Panc1 (cell line): ENCODE measurements around the gene SCPEP1. TPM values are rescaled to one million over a fixed set of nuclear protein-coding genes. Genes with fewer than 3 reads are reported as not detected.

Experiments
- ATAC-seq: fragments of 200-7000 bp; cut with Tn5 transposase; 2 replicates; pipeline ENCODE4 v1.9.1; 2020; ENCODE audit warnings: mild to moderate bottlenecking, moderate library complexity
- Bru-seq: library from RNA; stranded (reverse); fragments of 400-500 nt; gene quantifications from one replicate; lab custom pipeline; 2021; lab: Mats Ljungman, UMichigan
- BruChase-seq, 2 experiments: library from RNA; stranded (reverse); fragments of 400-500 nt; gene quantifications; one replicate each; lab custom pipeline; 2021; lab: Mats Ljungman, UMichigan
- BruUV-seq: library from RNA; stranded (reverse); fragments of 400-500 nt; replicated peaks from 2 replicates; lab custom pipeline; 2021; lab: Mats Ljungman, UMichigan
- CTCF ChIA-PET: fragments of 300-600 bp; sonication (Branson Sonifier 250); formaldehyde crosslinking; loops from one replicate; lab custom pipeline; 2022; ENCODE audit warnings: antibody characterized with exemption; lab: Charles Lee
- POLR2A ChIA-PET: fragments of 300-600 bp; sonication (Branson Sonifier 250); formaldehyde crosslinking; loops from one replicate; lab custom pipeline; 2022; ENCODE audit warnings: antibody characterized with exemption; lab: Charles Lee
- DNase-seq: peaks from one replicate; pipeline ENCODE4 v3.0.0-alpha.2; 2010; ENCODE audit warnings: low read depth, low spot score
- H3K27ac ChIP-seq: 2 replicates; pipeline ENCODE4 v1.5.1; 2011; ENCODE audit warnings: mild to moderate bottlenecking, low read length, inconsistent platforms
- H3K27me3 ChIP-seq: fragments of 200-500 bp; sonication (Bioruptor generic); 2 replicates; pipeline ENCODE4 v1.6.0; 2014; ENCODE audit warnings: low read length, inconsistent platforms; ENCODE audit not compliant: control insufficient read depth, insufficient read depth
- H3K36me3 ChIP-seq: fragments of 200-500 bp; sonication (Bioruptor generic); 2 replicates; pipeline ENCODE4 v1.5.1; 2014; ENCODE audit warnings: inconsistent platforms, mild to moderate bottlenecking, low read length, moderate library complexity; ENCODE audit not compliant: control insufficient read depth, insufficient read depth
- H3K4me1 ChIP-seq: 2 replicates; pipeline ENCODE4 v1.5.1; 2011; ENCODE audit warnings: inconsistent platforms, mild to moderate bottlenecking, low read length, moderate library complexity; ENCODE audit not compliant: control insufficient read depth, insufficient read depth
- H3K4me3 ChIP-seq, 2 experiments: 2 replicates each; pipeline ENCODE4 v1.5.1; 2011 to 2012; ENCODE audit warnings: low read depth in 2 of 2, low read length in 2 of 2, mild to moderate bottlenecking in 2 of 2, inconsistent platforms in 1 of 2, moderate library complexity in 1 of 2
- H3K9me3 ChIP-seq: fragments of 200-500 bp; sonication (Bioruptor generic); 2 replicates; pipeline ENCODE4 v1.5.1; 2014; ENCODE audit warnings: low read depth, mild to moderate bottlenecking, inconsistent platforms, low read length, moderate library complexity; ENCODE audit not compliant: control insufficient read depth, insufficient read depth
- POLR2AphosphoS5 ChIP-seq: IDR thresholded peaks from 2 replicates; pipeline ENCODE4 v1.6.1; 2012; ENCODE audit warnings: mild to moderate bottlenecking, low read depth, low read length, moderate library complexity
- REST ChIP-seq, 2 experiments: IDR thresholded peaks; 2 replicates each; pipeline ENCODE4 v1.6.1; 2011 to 2012; ENCODE audit warnings: low read depth in 2 of 2, control low read depth in 1 of 2, low read length in 1 of 2, mild to moderate bottlenecking in 1 of 2, moderate library complexity in 1 of 2; ENCODE audit not compliant: insufficient read depth in 1 of 2
- SIN3A ChIP-seq: IDR thresholded peaks from 2 replicates; pipeline ENCODE4 v1.6.1; 2012; ENCODE audit warnings: low read depth, mild to moderate bottlenecking, low read length, moderate library complexity, borderline replicate concordance; ENCODE audit not compliant: insufficient read depth
- TCF7L2 ChIP-seq: IDR thresholded peaks from 2 replicates; pipeline ENCODE4 v1.6.1; 2011; ENCODE audit warnings: mild to moderate bottlenecking, low read depth, low read length, inconsistent platforms
- in situ Hi-C: cut with HindIII; loops from 2 replicates; pipeline ENCODE4 v1.10.0; 2016; ENCODE audit warnings: low sequenced_read_pairs, low pct_unique_long_range_greater_than_20kb
- intact Hi-C: fragments of 100-400 bp; cut with micrococcal nuclease; formaldehyde crosslinking; loops from one replicate; pipeline ENCODE4 v1.10.0; 2022; ENCODE audit not compliant: unreplicated experiment
- long read RNA-seq: library from polyadenylated mRNA; unstranded; transcript quantifications from one replicate; pipeline ENCODE4 v2.0.0, GENCODE V29; 2021; ENCODE audit not compliant: unreplicated experiment
- polyA plus RNA-seq: library from polyadenylated mRNA; unstranded; fragments of >200 nt; gene quantifications from one replicate; pipeline ENCODE4 v1.2.1, GENCODE V29; 2012; ENCODE audit warnings: missing spikeins; ENCODE audit not compliant: insufficient read length
- total RNA-seq: library from RNA; stranded (reverse); gene quantifications from one replicate; pipeline ENCODE4 v1.2.1, GENCODE V29; 2021; ENCODE audit not compliant: unreplicated experiment
- TF ChIP-seq, protein P1 (sequence below): fragments of 450-650 bp; IDR thresholded peaks from 2 replicates; pipeline ENCODE4 v1.5.1; 2017; ENCODE audit warnings: mild to moderate bottlenecking

SCPEP1 gene
- total RNA-seq (50.7 TPM), Bru-seq, nascent RNA (percentile 57 among the genes with signal in this experiment), BruChase-seq, experiment 1, labeled RNA remaining after a 2-hour chase (percentile 59 among the genes with signal in this experiment), BruChase-seq, experiment 2, labeled RNA remaining after a 6-hour chase (percentile 62 among the genes with signal in this experiment)
- 47.2 TPM for polyA plus RNA-seq
- long read RNA-seq, transcript SCPEP1-201 (13 exons, 1,942 nt): major isoform, 100 of 117 reads
- long read RNA-seq, partial matches to known transcripts: 6 of 117 reads
- long read RNA-seq, other reads (novel, unspliced or antisense): 11 of 117 reads

- peak within 1 kb of the TSS; percentile 74 for H3K27ac ChIP-seq
- DNase-seq (peak; percentile 12), ATAC-seq (peak; percentile 96)
- H3K4me3 ChIP-seq: peak within 1 kb of the TSS; percentile 67 to 88
- H3K27me3 ChIP-seq: no peaks in the 10 kb centered on the region
- H3K4me1 ChIP-seq: peaks cover 11% of the 10 kb centered on the region
- TF ChIP-seq, protein P1, sequence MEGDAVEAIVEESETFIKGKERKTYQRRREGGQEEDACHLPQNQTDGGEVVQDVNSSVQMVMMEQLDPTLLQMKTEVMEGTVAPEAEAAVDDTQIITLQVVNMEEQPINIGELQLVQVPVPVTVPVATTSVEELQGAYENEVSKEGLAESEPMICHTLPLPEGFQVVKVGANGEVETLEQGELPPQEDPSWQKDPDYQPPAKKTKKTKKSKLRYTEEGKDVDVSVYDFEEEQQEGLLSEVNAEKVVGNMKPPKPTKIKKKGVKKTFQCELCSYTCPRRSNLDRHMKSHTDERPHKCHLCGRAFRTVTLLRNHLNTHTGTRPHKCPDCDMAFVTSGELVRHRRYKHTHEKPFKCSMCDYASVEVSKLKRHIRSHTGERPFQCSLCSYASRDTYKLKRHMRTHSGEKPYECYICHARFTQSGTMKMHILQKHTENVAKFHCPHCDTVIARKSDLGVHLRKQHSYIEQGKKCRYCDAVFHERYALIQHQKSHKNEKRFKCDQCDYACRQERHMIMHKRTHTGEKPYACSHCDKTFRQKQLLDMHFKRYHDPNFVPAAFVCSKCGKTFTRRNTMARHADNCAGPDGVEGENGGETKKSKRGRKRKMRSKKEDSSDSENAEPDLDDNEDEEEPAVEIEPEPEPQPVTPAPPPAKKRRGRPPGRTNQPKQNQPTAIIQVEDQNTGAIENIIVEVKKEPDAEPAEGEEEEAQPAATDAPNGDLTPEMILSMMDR: no peak
- TF ChIP-seq POLR2AphosphoS5 (no peak), REST (IDR thresholded peaks at IDR 0.05; ENCODE audit: insufficient read depth in 1 of 2, low read depth in 2 of 2, low read length in 1 of 2) (no peak), SIN3A (peak; percentile 71; the same call in 1 of the 2 replicates), TCF7L2 (no peak)
- in situ Hi-C loops (no loop called here), intact Hi-C loops (no loop called here)
- BruUV-seq: no TSS peak
- peaks cover 3% of the 10 kb centered on the region; the same call in 1 of the 2 replicates for H3K36me3 ChIP-seq
- POLR2A ChIA-PET: interaction anchor here (0.6 to 1.5 kb wide), 4 partner anchors 10 to 520 kb away, joined by 3 to 6 read pairs (median 5); no protein-coding TSS in a partner anchor
- CTCF ChIA-PET: interaction anchor here (1.1 kb wide), 2 partner anchors 17 to 76 kb away, joined by 3 to 4 read pairs; partner anchors contain the start of gene COIL
- no peaks in the 10 kb centered on the region for H3K9me3 ChIP-seq
These were observed at the start of gene SCPEP1 for GRCh38 chr17:56977673-56978395. SCPEP1 (plus strand) TSS chr17:56978131; CDS start chr17:56978160, 29 bp downstream.

DNA sequence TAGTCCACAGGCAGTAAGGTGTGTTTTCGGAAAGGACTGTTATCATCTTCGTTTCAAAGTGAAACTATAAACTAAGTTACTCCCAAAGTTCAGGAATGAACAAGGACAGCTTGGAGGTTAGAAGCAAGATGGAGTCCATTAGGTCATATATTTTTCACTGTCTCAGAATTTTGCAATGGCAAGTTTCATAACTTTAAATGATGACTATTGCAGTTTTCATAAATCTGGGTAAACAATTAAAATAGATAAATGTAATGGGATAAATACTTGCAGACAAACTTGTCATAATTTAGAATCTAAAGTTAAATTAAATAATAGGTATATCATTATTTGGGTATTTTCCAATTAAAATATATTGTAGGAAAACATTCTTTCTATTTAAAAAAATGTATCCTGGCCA is 49.3 kb upstream of the SCPEP1 start:
- TF ChIP-seq TCF7L2 (no peak), REST (IDR thresholded peaks at IDR 0.05; ENCODE audit: insufficient read depth in 1 of 2, low read depth in 2 of 2, low read length in 1 of 2) (no peak), POLR2AphosphoS5 (no peak)
- CTCF ChIA-PET: no interaction called here

More for the DNA sequence above, 49.3 kb upstream of the SCPEP1 start:
- Histone ChIP-seq H3K27me3 (no peaks in the 10 kb centered on the region), H3K27ac (no peak overlapping the region), H3K4me3 (no peak overlapping the region), H3K36me3 (no peaks in the 10 kb centered on the region), H3K9me3 (peaks cover 28% of the 10 kb centered on the region; the same call in 1 of the 2 replicates), H3K4me1 (no peaks in the 10 kb centered on the region)
- ATAC-seq (no peak), DNase-seq (no peak)
- in situ Hi-C loops: no loop called here
- intact Hi-C loops: no loop called here
- POLR2A ChIA-PET: interaction anchor here (0.6 kb wide), 1 partner anchor 1120 kb away, joined by 3 read pairs; no protein-coding TSS in a partner anchor
- no TSS peak for BruUV-seq
